ENCODE results near the gene POU2AF1. TPM values are rescaled to one million over a fixed set of nuclear protein-coding genes. Genes with fewer than 3 reads are reported as not detected.

Gene POU2AF1
- 10 to 100 TPM; 26.9 to 28.3 TPM for total RNA-seq

- Mint-ChIP-seq H3K4me3 (peak within 1 kb of the TSS; percentile 62), H3K4me1 (ENCODE audit: low read depth) (peaks cover 51% of the 10 kb centered on the region), H3K27me3 (no peaks in the 10 kb centered on the region), H3K27ac (peak within 1 kb of the TSS; percentile 86), H3K36me3 (no peaks in the 10 kb centered on the region), H3K9me3 (no peaks in the 10 kb centered on the region)
- peak; percentile 88 for DNase-seq
- POLR2A ChIA-PET = interaction anchor here (0.9 to 5.0 kb wide), 7 partner anchors 9 to 38 kb away, joined by 3 to 49 read pairs (median 4); no protein-coding TSS in a partner anchor
- intact Hi-C loops (cut with micrococcal nuclease) = loop anchor here (1.0 to 10.0 kb wide), 5 partner anchors 8 to 1032 kb away; partner anchors contain the start of gene DIXDC1
- CTCF ChIA-PET = interaction anchor here (0.5 to 2.6 kb wide), 5 partner anchors 9 to 1080 kb away, joined by 3 to 9 read pairs (median 5); no protein-coding TSS in a partner anchor
Observed at GRCh38 chr11:111378861-111379601, at the start of gene POU2AF1. Gene POU2AF1, minus strand, starts transcription at chr11:111379275. Its CDS starts 98 bp downstream, at chr11:111379177.

- CTCF ChIA-PET = interaction anchor here (0.7 to 16.6 kb wide), 28 partner anchors 9 to 199 kb away, joined by 3 to 359 read pairs (median 5); partner anchors contain the start of genes POU2AF1 and POU2AF2
- intact Hi-C loops (cut with micrococcal nuclease) = no loop called here
Observed at GRCh38 chr11:111428113-111428876, 49.2 kb upstream of the POU2AF1 start.

GRCh38 chr11:111427471-111427912, 48.4 kb upstream of the POU2AF1 start:
- Mint-ChIP-seq H3K4me3 (no peak overlapping the region), H3K27ac (no peak overlapping the region), H3K27me3 (peaks cover 3% of the 10 kb centered on the region), H3K36me3 (no peaks in the 10 kb centered on the region), H3K9me3 (no peaks in the 10 kb centered on the region), H3K4me1 (ENCODE audit: low read depth) (peaks cover 2% of the 10 kb centered on the region)
- no peak for DNase-seq
- POLR2A ChIA-PET = no interaction called here
- CTCF ChIA-PET = interaction anchor here (0.9 to 16.6 kb wide), 11 partner anchors 8 to 145 kb away, joined by 3 to 359 read pairs (median 18); no protein-coding TSS in a partner anchor
- intact Hi-C loops (cut with micrococcal nuclease) = no loop called here

More at GRCh38 chr11:111428113-111428876, 49.2 kb upstream of the POU2AF1 start:
- no peak overlapping the region for H3K27ac Mint-ChIP-seq
- no peak overlapping the region for H3K4me3 Mint-ChIP-seq
- peaks cover 2% of the 10 kb centered on the region for H3K4me1 Mint-ChIP-seq (ENCODE audit: low read depth)
- no peaks in the 10 kb centered on the region for H3K36me3 Mint-ChIP-seq
- POLR2A ChIA-PET = no interaction called here
- H3K27me3 Mint-ChIP-seq = peaks cover 3% of the 10 kb centered on the region
- DNase-seq = no peak
- no peaks in the 10 kb centered on the region for H3K9me3 Mint-ChIP-seq

- H3K9me3 Mint-ChIP-seq = no peaks in the 10 kb centered on the region
- H3K27ac Mint-ChIP-seq = no peak overlapping the region
- ChIA-PET CTCF (interaction anchor here (0.9 to 16.6 kb wide), 10 partner anchors 9 to 144 kb away, joined by 3 to 359 read pairs (median 14); no protein-coding TSS in a partner anchor), POLR2A (no interaction called here)
- intact Hi-C loops (cut with micrococcal nuclease) = no loop called here
- no peaks in the 10 kb centered on the region for H3K36me3 Mint-ChIP-seq
- H3K4me3 Mint-ChIP-seq = no peak overlapping the region
- H3K4me1 Mint-ChIP-seq (ENCODE audit: low read depth) = peaks cover 2% of the 10 kb centered on the region
- DNase-seq = no peak
- peaks cover under 1% of the 10 kb centered on the region for H3K27me3 Mint-ChIP-seq
Observed at GRCh38 chr11:111426617-111427016, 47.5 kb upstream of the POU2AF1 start.

GRCh38 chr11:111423250-111423615, 44.2 kb upstream of the POU2AF1 start:
- intact Hi-C loops (cut with micrococcal nuclease) = loop anchor here (1.0 kb wide), 2 partner anchors 64 to 140 kb away; no protein-coding TSS in a partner anchor
- Mint-ChIP-seq H3K4me3 (no peak overlapping the region), H3K27me3 (no peaks in the 10 kb centered on the region), H3K4me1 (ENCODE audit: low read depth) (no peaks in the 10 kb centered on the region), H3K9me3 (no peaks in the 10 kb centered on the region), H3K36me3 (no peaks in the 10 kb centered on the region), H3K27ac (no peak overlapping the region)
- ChIA-PET POLR2A (no interaction called here), CTCF (interaction anchor here (0.7 to 16.6 kb wide), 18 partner anchors 8 to 158 kb away, joined by 3 to 359 read pairs (median 4); partner anchors contain the start of gene POU2AF1)
- DNase-seq = no peak

- no peaks in the 10 kb centered on the region for H3K27me3 Mint-ChIP-seq
- POLR2A ChIA-PET = no interaction called here
- H3K4me1 Mint-ChIP-seq (ENCODE audit: low read depth) = peaks cover 4% of the 10 kb centered on the region
- CTCF ChIA-PET = interaction anchor here (0.7 to 16.6 kb wide), 20 partner anchors 9 to 157 kb away, joined by 3 to 359 read pairs (median 4); partner anchors contain the start of gene POU2AF1
- no peaks in the 10 kb centered on the region for H3K36me3 Mint-ChIP-seq
- intact Hi-C loops (cut with micrococcal nuclease) = loop anchor here (1.0 kb wide), 2 partner anchors 63 to 139 kb away; no protein-coding TSS in a partner anchor
- DNase-seq = peak; percentile 73
- no peaks in the 10 kb centered on the region for H3K9me3 Mint-ChIP-seq
- no peak overlapping the region for H3K27ac Mint-ChIP-seq
- no peak overlapping the region for H3K4me3 Mint-ChIP-seq
Observed at GRCh38 chr11:111422494-111423249, 43.6 kb upstream of the POU2AF1 start.

- H3K9me3 Mint-ChIP-seq = no peaks in the 10 kb centered on the region
- no peak overlapping the region for H3K4me3 Mint-ChIP-seq
- CTCF ChIA-PET = interaction anchor here (0.6 to 16.6 kb wide), 4 partner anchors 8 to 139 kb away, joined by 3 to 359 read pairs (median 43); no protein-coding TSS in a partner anchor
- peaks cover 17% of the 10 kb centered on the region for H3K4me1 Mint-ChIP-seq (ENCODE audit: low read depth)
- no peak overlapping the region for H3K27ac Mint-ChIP-seq
- no peaks in the 10 kb centered on the region for H3K27me3 Mint-ChIP-seq
- DNase-seq = no peak
- no peaks in the 10 kb centered on the region for H3K36me3 Mint-ChIP-seq
- intact Hi-C loops (cut with micrococcal nuclease) = no loop called here
- POLR2A ChIA-PET = no interaction called here
Observed at GRCh38 chr11:111421251-111421650, 42.2 kb upstream of the POU2AF1 start.

- no peaks in the 10 kb centered on the region for H3K36me3 Mint-ChIP-seq
- POLR2A ChIA-PET = no interaction called here
- H3K4me3 Mint-ChIP-seq = no peak overlapping the region
- H3K27ac Mint-ChIP-seq = no peak overlapping the region
- H3K27me3 Mint-ChIP-seq = no peaks in the 10 kb centered on the region
- peaks cover 23% of the 10 kb centered on the region for H3K4me1 Mint-ChIP-seq (ENCODE audit: low read depth)
- intact Hi-C loops (cut with micrococcal nuclease) = loop anchor here (10.0 kb wide), 1 partner anchor 965 kb away; no protein-coding TSS in a partner anchor
- H3K9me3 Mint-ChIP-seq = no peaks in the 10 kb centered on the region
- CTCF ChIA-PET = interaction anchor here (0.8 to 16.6 kb wide), 5 partner anchors 9 to 138 kb away, joined by 3 to 359 read pairs (median 4); no protein-coding TSS in a partner anchor
- DNase-seq = no peak
Observed at GRCh38 chr11:111419641-111420327, 40.7 kb upstream of the POU2AF1 start.

GRCh38 chr11:111419181-111419580, 40.1 kb upstream of the POU2AF1 start:
- Mint-ChIP-seq H3K27me3 (no peaks in the 10 kb centered on the region), H3K27ac (no peak overlapping the region), H3K4me3 (no peak overlapping the region), H3K9me3 (no peaks in the 10 kb centered on the region), H3K4me1 (ENCODE audit: low read depth) (peaks cover 29% of the 10 kb centered on the region), H3K36me3 (no peaks in the 10 kb centered on the region)
- ChIA-PET CTCF (interaction anchor here (0.9 to 16.6 kb wide), 4 partner anchors 10 to 137 kb away, joined by 3 to 359 read pairs (median 42); no protein-coding TSS in a partner anchor), POLR2A (no interaction called here)
- intact Hi-C loops (cut with micrococcal nuclease) = loop anchor here (10.0 kb wide), 1 partner anchor 964 kb away; no protein-coding TSS in a partner anchor
- no peak for DNase-seq

GRCh38 chr11:111418436-111418787, 39.3 kb upstream of the POU2AF1 start:
- Mint-ChIP-seq H3K27me3 (no peaks in the 10 kb centered on the region), H3K27ac (no peak overlapping the region), H3K36me3 (no peaks in the 10 kb centered on the region), H3K4me1 (ENCODE audit: low read depth) (peaks cover 36% of the 10 kb centered on the region), H3K9me3 (no peaks in the 10 kb centered on the region), H3K4me3 (no peak overlapping the region)
- intact Hi-C loops (cut with micrococcal nuclease) = loop anchor here (10.0 kb wide), 1 partner anchor 964 kb away; no protein-coding TSS in a partner anchor
- DNase-seq = no peak
- ChIA-PET POLR2A (interaction anchor here (2.0 kb wide), 1 partner anchor 47 kb away, joined by 5 read pairs; no protein-coding TSS in a partner anchor), CTCF (interaction anchor here (1.0 to 16.6 kb wide), 4 partner anchors 11 to 136 kb away, joined by 3 to 359 read pairs (median 42); no protein-coding TSS in a partner anchor)
